Left ventricle myocardium inferior (tissue), 1 donor: ENCODE data around the gene USP5. TPM values are rescaled to one million over a fixed set of nuclear protein-coding genes. Genes with fewer than 3 reads are reported as not detected.
A peak's percentile ranks its signal among the peaks of the same experiment; 100 is the strongest.

ENCODE experiments used
- DNase-seq: peaks from one replicate; pipeline ENCODE4 v3.0.0-alpha.2; 2020
- H3K27ac ChIP-seq: fragments of 200-600 bp; replicated peaks from 2 replicates; pipeline ENCODE4 v1.8.0; 2021
- H3K27me3 ChIP-seq: fragments of 200-600 bp; 2 replicates; pipeline ENCODE4 v1.8.0; 2021; ENCODE audit warnings: low read depth
- H3K36me3 ChIP-seq: fragments of 200-600 bp; 2 replicates; pipeline ENCODE4 v1.8.0; 2021
- H3K4me1 ChIP-seq: fragments of 200-600 bp; 2 replicates; pipeline ENCODE4 v1.8.0; 2021
- H3K4me3 ChIP-seq: fragments of 200-600 bp; 2 replicates; pipeline ENCODE4 v1.8.0; 2021; ENCODE audit warnings: mild to moderate bottlenecking, moderate library complexity
- H3K9me3 ChIP-seq: fragments of 200-600 bp; replicated peaks from 2 replicates; pipeline ENCODE4 v1.8.0; 2021
- intact Hi-C: fragments of 100-400 bp; cut with micrococcal nuclease; formaldehyde crosslinking; loops from one replicate; pipeline ENCODE4 v1.11.0; 2022
- total RNA-seq: library from RNA; stranded (reverse); fragmentation: NEBNext Ultra II Directional; extraction: Animal tissue kit (Norgen Biotek cat#: 25700); gene quantifications from one replicate; pipeline ENCODE4 v1.2.1, GENCODE V29; 2021
- TF ChIP-seq, protein P1 (sequence below): fragments of 200-600 bp; IDR thresholded peaks from 2 replicates; pipeline ENCODE4 v1.8.0; 2021; ENCODE audit warnings: antibody characterized with exemption, mild to moderate bottlenecking, borderline replicate concordance
- donor health status: DM: no; HTN: yes; CAD: no; lungs with severe emphysema.

USP5 gene
- total RNA-seq, 1 donor from 2014 or later: 73.6 TPM

DNA sequence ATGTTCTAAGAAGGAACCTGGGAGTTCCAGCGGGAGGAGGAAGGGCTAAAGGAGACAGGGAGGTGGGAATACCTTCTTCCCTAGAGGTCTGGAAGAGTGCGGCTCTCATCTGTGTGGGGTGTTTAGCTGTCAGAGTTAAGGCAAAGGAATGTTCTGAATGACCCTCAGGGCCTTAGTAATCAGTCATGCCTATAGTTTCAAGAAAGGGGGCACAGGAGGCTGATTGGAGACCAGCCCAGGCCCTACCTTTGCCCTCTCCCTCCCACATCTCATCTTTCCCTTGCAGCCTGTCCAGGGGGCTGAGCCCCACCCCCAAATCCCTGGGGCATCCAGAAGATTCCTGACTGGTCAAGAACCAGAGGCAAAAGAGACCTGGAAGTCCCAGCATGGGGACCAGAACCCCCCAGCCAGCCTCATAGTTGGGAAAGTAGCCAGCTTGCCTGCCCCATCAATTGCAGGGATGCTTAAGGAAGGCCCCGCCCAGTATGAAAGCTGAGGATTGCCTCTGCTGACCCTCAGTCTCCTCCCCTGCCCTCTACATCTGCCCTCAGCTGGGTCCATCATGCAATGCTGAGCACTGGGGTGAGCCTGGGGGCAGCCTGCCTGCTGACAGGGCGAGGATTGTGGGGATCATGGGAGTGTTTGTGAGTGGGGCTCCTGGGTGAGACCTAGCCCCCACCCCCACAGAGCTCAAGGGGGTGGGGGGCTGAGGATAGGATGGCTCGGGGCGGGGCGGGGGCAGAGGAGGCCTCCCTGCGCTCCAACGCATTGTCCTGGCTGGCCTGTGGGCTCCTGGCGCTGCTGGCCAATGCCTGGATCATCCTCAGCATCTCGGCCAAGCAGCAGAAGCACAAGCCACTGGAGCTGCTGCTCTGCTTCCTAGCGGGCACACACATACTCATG is 28.5 kb upstream of the USP5 start:
- intact Hi-C loops: no loop called here
- Histone ChIP-seq H3K4me3 (no peak overlapping the region), H3K27me3 (peaks cover 24% of the 10 kb centered on the region), H3K4me1 (peaks cover 43% of the 10 kb centered on the region), H3K27ac (no peak overlapping the region), H3K36me3 (no peaks in the 10 kb centered on the region), H3K9me3 (no peaks in the 10 kb centered on the region)
- TF ChIP-seq, protein P1, sequence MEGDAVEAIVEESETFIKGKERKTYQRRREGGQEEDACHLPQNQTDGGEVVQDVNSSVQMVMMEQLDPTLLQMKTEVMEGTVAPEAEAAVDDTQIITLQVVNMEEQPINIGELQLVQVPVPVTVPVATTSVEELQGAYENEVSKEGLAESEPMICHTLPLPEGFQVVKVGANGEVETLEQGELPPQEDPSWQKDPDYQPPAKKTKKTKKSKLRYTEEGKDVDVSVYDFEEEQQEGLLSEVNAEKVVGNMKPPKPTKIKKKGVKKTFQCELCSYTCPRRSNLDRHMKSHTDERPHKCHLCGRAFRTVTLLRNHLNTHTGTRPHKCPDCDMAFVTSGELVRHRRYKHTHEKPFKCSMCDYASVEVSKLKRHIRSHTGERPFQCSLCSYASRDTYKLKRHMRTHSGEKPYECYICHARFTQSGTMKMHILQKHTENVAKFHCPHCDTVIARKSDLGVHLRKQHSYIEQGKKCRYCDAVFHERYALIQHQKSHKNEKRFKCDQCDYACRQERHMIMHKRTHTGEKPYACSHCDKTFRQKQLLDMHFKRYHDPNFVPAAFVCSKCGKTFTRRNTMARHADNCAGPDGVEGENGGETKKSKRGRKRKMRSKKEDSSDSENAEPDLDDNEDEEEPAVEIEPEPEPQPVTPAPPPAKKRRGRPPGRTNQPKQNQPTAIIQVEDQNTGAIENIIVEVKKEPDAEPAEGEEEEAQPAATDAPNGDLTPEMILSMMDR: no peak
- DNase-seq: no peak

DNA sequence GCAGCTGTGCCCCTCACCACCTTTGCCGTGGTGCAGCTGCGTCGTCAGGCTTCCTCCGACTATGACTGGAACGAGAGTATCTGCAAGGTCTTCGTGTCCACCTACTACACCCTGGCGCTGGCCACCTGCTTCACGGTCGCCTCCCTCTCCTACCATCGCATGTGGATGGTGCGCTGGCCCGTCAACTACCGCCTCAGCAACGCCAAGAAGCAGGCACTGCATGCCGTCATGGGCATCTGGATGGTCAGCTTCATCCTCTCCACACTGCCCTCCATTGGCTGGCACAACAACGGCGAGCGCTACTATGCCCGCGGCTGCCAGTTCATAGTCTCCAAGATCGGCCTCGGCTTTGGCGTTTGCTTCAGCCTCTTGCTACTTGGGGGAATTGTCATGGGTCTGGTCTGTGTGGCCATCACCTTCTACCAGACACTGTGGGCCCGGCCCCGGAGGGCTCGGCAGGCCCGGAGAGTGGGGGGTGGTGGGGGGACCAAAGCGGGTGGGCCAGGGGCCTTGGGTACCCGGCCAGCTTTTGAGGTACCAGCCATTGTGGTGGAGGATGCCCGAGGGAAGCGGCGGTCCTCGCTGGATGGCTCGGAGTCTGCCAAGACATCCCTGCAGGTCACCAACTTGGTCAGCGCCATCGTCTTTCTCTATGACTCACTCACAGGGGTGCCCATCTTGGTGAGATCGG is 27.7 kb upstream of the USP5 start:
- Histone ChIP-seq H3K27me3 (peaks cover 29% of the 10 kb centered on the region), H3K4me1 (peaks cover 51% of the 10 kb centered on the region), H3K9me3 (no peaks in the 10 kb centered on the region), H3K36me3 (no peaks in the 10 kb centered on the region), H3K27ac (no peak overlapping the region), H3K4me3 (no peak overlapping the region)
- intact Hi-C loops: no loop called here
- TF ChIP-seq, protein P1: no peak
- no peak for DNase-seq

DNA sequence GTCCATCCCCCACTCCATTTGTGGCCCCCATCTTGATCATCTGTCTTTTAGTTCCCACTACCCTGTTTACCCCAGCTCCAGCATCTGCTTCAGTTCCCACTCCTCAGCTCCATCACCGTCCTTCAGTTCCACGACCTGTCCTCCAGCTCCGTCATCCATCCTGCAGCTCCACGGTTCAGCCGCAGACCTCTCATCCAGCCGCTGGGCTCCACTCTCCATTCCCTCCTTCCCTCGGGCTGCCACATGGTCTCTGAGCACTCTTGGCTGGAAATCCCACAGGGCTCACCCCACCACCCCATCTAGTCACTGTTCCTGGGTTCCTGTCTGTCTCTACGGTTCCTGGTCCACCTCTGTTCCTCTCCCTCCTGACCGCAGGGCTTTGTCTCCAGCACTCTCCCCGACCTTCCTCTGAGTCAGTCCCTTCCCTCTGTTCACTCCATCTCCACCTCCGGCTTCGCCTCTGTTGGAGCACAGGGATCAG is 27.0 kb upstream of the USP5 start:
- Histone ChIP-seq H3K27ac (no peak overlapping the region), H3K4me1 (peaks cover 58% of the 10 kb centered on the region), H3K27me3 (peaks cover 27% of the 10 kb centered on the region), H3K36me3 (no peaks in the 10 kb centered on the region), H3K4me3 (peak overlapping the region; percentile 26), H3K9me3 (no peaks in the 10 kb centered on the region)
- intact Hi-C loops: loop anchor here (5.0 kb wide), 1 partner anchor 78 kb away; no protein-coding TSS in a partner anchor
- DNase-seq: no peak
- TF ChIP-seq, protein P1: no peak

DNA sequence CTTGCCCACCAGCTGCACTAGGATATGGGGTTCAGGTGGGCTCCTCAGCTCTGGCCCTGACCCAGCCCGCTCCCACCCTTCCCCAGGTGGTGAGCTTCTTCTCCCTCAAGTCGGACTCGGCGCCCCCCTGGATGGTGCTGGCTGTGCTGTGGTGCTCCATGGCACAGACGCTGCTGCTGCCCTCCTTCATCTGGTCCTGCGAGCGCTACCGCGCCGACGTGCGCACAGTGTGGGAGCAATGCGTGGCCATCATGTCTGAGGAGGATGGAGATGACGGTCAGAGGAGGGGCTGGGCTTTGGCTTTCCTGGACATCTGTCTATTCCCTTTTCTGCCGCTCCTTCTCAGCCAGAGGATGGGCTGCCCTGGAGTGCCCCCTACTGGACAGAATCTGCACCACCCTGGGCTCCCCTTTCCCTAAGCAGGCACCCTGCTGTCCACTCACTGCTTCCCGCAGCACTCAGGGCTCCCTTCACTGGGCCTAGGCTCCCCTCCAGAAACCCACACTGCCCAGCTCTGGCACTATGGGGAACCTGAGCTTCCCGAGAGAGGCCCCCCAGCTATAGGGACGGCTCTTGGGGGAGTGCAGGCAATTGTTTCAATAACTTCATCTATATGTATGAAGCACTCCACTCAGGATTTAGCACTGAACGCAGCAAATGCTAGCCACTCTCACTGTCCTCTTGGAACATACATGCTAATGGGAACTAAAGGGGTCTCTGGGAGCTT is 26.4 kb upstream of the USP5 start:
- Histone ChIP-seq H3K4me1 (peaks cover 63% of the 10 kb centered on the region), H3K9me3 (no peaks in the 10 kb centered on the region), H3K36me3 (no peaks in the 10 kb centered on the region), H3K4me3 (peak overlapping the region; percentile 26), H3K27ac (no peak overlapping the region), H3K27me3 (peaks cover 22% of the 10 kb centered on the region)
- intact Hi-C loops: loop anchor here (5.0 kb wide), 1 partner anchor 78 kb away; no protein-coding TSS in a partner anchor
- DNase-seq: peak; percentile 87
- TF ChIP-seq, protein P1: peak; percentile 95

DNA sequence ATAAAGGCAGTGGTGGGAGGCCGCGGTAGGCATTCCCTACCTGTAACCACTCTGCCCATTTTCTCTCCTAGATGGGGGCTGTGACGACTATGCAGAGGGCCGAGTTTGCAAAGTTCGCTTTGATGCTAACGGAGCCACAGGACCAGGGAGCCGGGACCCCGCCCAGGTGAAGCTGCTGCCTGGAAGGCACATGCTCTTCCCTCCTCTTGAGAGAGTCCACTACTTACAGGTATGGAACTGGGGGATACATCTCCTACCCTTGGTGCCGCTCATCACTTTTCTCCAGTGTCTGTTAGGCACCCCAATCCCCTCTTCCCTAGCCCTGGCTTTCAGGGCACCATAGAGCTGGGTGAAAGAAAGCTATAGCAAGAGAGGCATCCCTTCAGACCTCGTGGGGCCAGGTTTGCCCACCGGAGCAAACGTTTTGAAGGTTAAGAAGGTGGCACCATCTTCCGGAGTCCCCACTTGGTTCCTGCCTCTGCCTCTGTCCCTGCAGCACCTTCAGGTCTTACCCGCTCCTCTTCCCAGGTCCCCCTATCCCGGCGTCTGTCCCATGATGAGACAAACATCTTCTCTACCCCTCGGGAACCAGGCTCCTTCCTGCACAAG is 25.7 kb upstream of the USP5 start:
- Histone ChIP-seq H3K36me3 (peaks cover 4% of the 10 kb centered on the region), H3K4me1 (peaks cover 58% of the 10 kb centered on the region), H3K4me3 (no peak overlapping the region), H3K27me3 (peaks cover 22% of the 10 kb centered on the region), H3K27ac (no peak overlapping the region), H3K9me3 (no peaks in the 10 kb centered on the region)
- no peak for DNase-seq
- TF ChIP-seq, protein P1: no peak
- intact Hi-C loops: loop anchor here (5.0 kb wide), 1 partner anchor 79 kb away; no protein-coding TSS in a partner anchor
